IMR-90 (cell line): ENCODE measurements around the gene TCEAL5. TPM values are rescaled to one million over a fixed set of nuclear protein-coding genes. Genes with fewer than 3 reads are reported as not detected.

ENCODE experiments used
- ATAC-seq: fragments of 200-7000 bp; cut with Tn5 transposase; 2 replicates; pipeline ENCODE4 v1.9.1; 2020; ENCODE audit warnings: low read depth, mild to moderate bottlenecking, moderate library complexity
- BruUV-seq: library from RNA; stranded (reverse); fragments of 400-500 nt; replicated peaks from 2 replicates; lab custom pipeline; 2021; lab: Mats Ljungman, UMichigan
- CTCF ChIA-PET: fragments of 300-600 bp; formaldehyde crosslinking; extraction: SDS; loops from one replicate; lab custom pipeline; 2021; ENCODE audit warnings: antibody characterized with exemption; lab: Yijun Ruan, JAX
- POLR2A ChIA-PET: fragments of 300-600 bp; sonication (Branson Sonifier 250); formaldehyde crosslinking; loops from one replicate; lab custom pipeline; 2022; ENCODE audit warnings: antibody characterized with exemption; ENCODE audit not compliant: unreplicated experiment; lab: Charles Lee
- DNase-seq: peaks from one replicate; pipeline ENCODE4 v3.0.0; 2013
- H2AFZ ChIP-seq: replicated peaks from 2 replicates; pipeline ENCODE3; 2013; ENCODE audit warnings: low read length, mild to moderate bottlenecking; ENCODE audit not compliant: poor library complexity
- H2AK5ac ChIP-seq: 2 replicates; pipeline ENCODE4 v1.6.1; 2013; ENCODE audit warnings: low read depth, low read length, inconsistent platforms
- H2AK9ac ChIP-seq: replicated peaks from 2 replicates; pipeline ENCODE3; 2013; ENCODE audit warnings: mild to moderate bottlenecking, low read depth, low read length, moderate library complexity; ENCODE audit not compliant: poor library complexity
- H2BK120ac ChIP-seq: 2 replicates; pipeline ENCODE4 v1.6.1; 2013; ENCODE audit warnings: low read depth, low read length, inconsistent platforms
- H2BK15ac ChIP-seq: 3 replicates; pipeline ENCODE4 v1.6.1; 2013; ENCODE audit warnings: low read depth, low read length, inconsistent platforms
- H2BK20ac ChIP-seq: 2 replicates; pipeline ENCODE4 v1.6.1; 2013; ENCODE audit warnings: low read depth, mild to moderate bottlenecking, inconsistent platforms, low read length, moderate library complexity
- H2BK5ac ChIP-seq: 2 replicates; pipeline ENCODE4 v1.6.1; 2013; ENCODE audit warnings: mild to moderate bottlenecking, low read depth, low read length, inconsistent platforms; ENCODE audit not compliant: poor library complexity, severe bottlenecking
- H3K14ac ChIP-seq: replicated peaks from 2 replicates; pipeline ENCODE4 v1.6.1; 2013; ENCODE audit warnings: low read depth, low read length, inconsistent platforms
- H3K18ac ChIP-seq: 2 replicates; pipeline ENCODE4 v1.6.1; 2013; ENCODE audit warnings: low read depth, low read length, control low read depth
- H3K23ac ChIP-seq: 2 replicates; pipeline ENCODE4 v1.6.1; 2013; ENCODE audit warnings: low read depth, low read length, inconsistent platforms
- H3K27ac ChIP-seq: 2 replicates; pipeline ENCODE4 v1.5.1; 2013; ENCODE audit warnings: mild to moderate bottlenecking, control low read depth, low read length; ENCODE audit not compliant: insufficient read depth
- H3K27me3 ChIP-seq: 2 replicates; pipeline ENCODE4 v1.6.1; 2013; ENCODE audit warnings: low read length; ENCODE audit not compliant: control insufficient read depth, insufficient read depth
- H3K36me3 ChIP-seq: 2 replicates; pipeline ENCODE4 v1.6.1; 2013; ENCODE audit warnings: low read length, mixed read lengths; ENCODE audit not compliant: control insufficient read depth, insufficient read depth
- H3K4ac ChIP-seq: 2 replicates; pipeline ENCODE4 v1.6.1; 2013; ENCODE audit warnings: low read depth, low read length, inconsistent platforms
- H3K4me1 ChIP-seq: 2 replicates; pipeline ENCODE4 v1.6.1; 2013; ENCODE audit warnings: low read length, mixed read lengths; ENCODE audit not compliant: control insufficient read depth, insufficient read depth
- H3K4me2 ChIP-seq: 2 replicates; pipeline ENCODE4 v1.6.1; 2013; ENCODE audit warnings: low read depth, mild to moderate bottlenecking, control low read depth, low read length, moderate library complexity
- H3K4me3 ChIP-seq: 2 replicates; pipeline ENCODE4 v1.5.1; 2013; ENCODE audit warnings: low read depth, mild to moderate bottlenecking, control low read depth, low read length, moderate library complexity; ENCODE audit not compliant: insufficient read depth
- H3K56ac ChIP-seq: 2 replicates; pipeline ENCODE4 v1.6.1; 2013; ENCODE audit warnings: low read length, inconsistent platforms; ENCODE audit not compliant: insufficient read depth; ENCODE audit errors: extremely low read depth
- H3K79me1 ChIP-seq, 2 experiments: 2 replicates each; pipeline ENCODE4 v1.6.1; 2013; ENCODE audit warnings: low read length in 2 of 2, inconsistent platforms in 1 of 2, low read depth in 1 of 2
- H3K9ac ChIP-seq: 2 replicates; pipeline ENCODE4 v1.6.1; 2013; ENCODE audit warnings: low read depth, low read length, control low read depth
- H3K9me1 ChIP-seq: 2 replicates; pipeline ENCODE4 v1.6.1; 2013; ENCODE audit warnings: low read length, inconsistent platforms; ENCODE audit not compliant: insufficient read depth
- H3K9me3 ChIP-seq: 2 replicates; pipeline ENCODE4 v1.6.1; 2013; ENCODE audit warnings: low read length; ENCODE audit not compliant: control insufficient read depth, insufficient read depth
- H4K20me1 ChIP-seq: 2 replicates; pipeline ENCODE4 v1.6.1; 2013; ENCODE audit warnings: low read length, inconsistent platforms; ENCODE audit not compliant: insufficient read depth
- H4K5ac ChIP-seq: 2 replicates; pipeline ENCODE4 v1.6.1; 2013; ENCODE audit warnings: mild to moderate bottlenecking, low read depth, low read length, control low read depth
- H4K8ac ChIP-seq, 2 experiments: 2 replicates each; pipeline ENCODE4 v1.6.1; 2013; ENCODE audit warnings: low read depth in 2 of 2, low read length in 2 of 2, control low read depth in 1 of 2, inconsistent platforms in 1 of 2
- H4K91ac ChIP-seq: 2 replicates; pipeline ENCODE4 v1.6.1; 2013; ENCODE audit warnings: low read depth, low read length, inconsistent platforms; ENCODE audit not compliant: insufficient read depth
- BHLHE40 ChIP-seq: fragments of 150-350 bp; IDR thresholded peaks from 2 replicates; pipeline ENCODE4 v1.6.1; 2016; ENCODE audit warnings: mild to moderate bottlenecking, low read depth, low read length
- CEBPB ChIP-seq: IDR thresholded peaks from 2 replicates; pipeline ENCODE4 v1.6.1; 2012; ENCODE audit warnings: low read depth, low read length, improper control_type of control experiment
- CHD1 ChIP-seq: IDR thresholded peaks from 2 replicates; pipeline ENCODE4 v1.6.1; 2012; ENCODE audit warnings: low read depth, low read length, improper control_type of control experiment
- FOS ChIP-seq: fragments of 150-350 bp; IDR thresholded peaks from 2 replicates; pipeline ENCODE4 v1.6.1; 2016; ENCODE audit warnings: low read depth, low read length
- MAFK ChIP-seq: IDR thresholded peaks from 2 replicates; pipeline ENCODE4 v1.6.1; 2012; ENCODE audit warnings: low read depth, low read length, improper control_type of control experiment
- MAZ ChIP-seq: IDR thresholded peaks from 2 replicates; pipeline ENCODE4 v1.6.1; 2012; ENCODE audit warnings: low read depth, mild to moderate bottlenecking, low read length, improper control_type of control experiment, moderate library complexity, borderline replicate concordance
- MXI1 ChIP-seq: IDR thresholded peaks from 2 replicates; pipeline ENCODE4 v1.6.1; 2012; ENCODE audit warnings: low read depth, mild to moderate bottlenecking, low read length, moderate library complexity, borderline replicate concordance
- NFE2L2 ChIP-seq: fragments of 150-350 bp; IDR thresholded peaks from 2 replicates; pipeline ENCODE4 v1.6.1; 2016; ENCODE audit warnings: low read depth, mild to moderate bottlenecking, low read length
- POLR2A ChIP-seq: IDR thresholded peaks from 2 replicates; pipeline ENCODE4 v1.6.1; 2012; ENCODE audit warnings: mild to moderate bottlenecking, low read depth, low read length
- RAD21 ChIP-seq: IDR thresholded peaks from 2 replicates; pipeline ENCODE4 v1.6.1; 2012; ENCODE audit warnings: low read length, improper control_type of control experiment
- RCOR1 ChIP-seq: IDR thresholded peaks from 2 replicates; pipeline ENCODE4 v1.6.1; 2012; ENCODE audit warnings: mild to moderate bottlenecking, low read length, improper control_type of control experiment; ENCODE audit not compliant: insufficient replicate concordance
- RFX5 ChIP-seq: IDR thresholded peaks from 2 replicates; pipeline ENCODE4 v1.8.0; 2012; ENCODE audit warnings: low read depth, mild to moderate bottlenecking, low read length, moderate library complexity
- SMC3 ChIP-seq: fragments of 150-350 bp; IDR thresholded peaks from 2 replicates; pipeline ENCODE4 v1.6.1; 2016; ENCODE audit warnings: low read depth, mild to moderate bottlenecking, antibody characterized with exemption, low read length, moderate library complexity
- WGBS, 2 experiments: methylation state at CpG; one replicate each; pipeline versions ENCODE4 v1.1.5 to v1.1.7; 2013; ENCODE audit warnings: missing lambda C conversion rate in 2 of 2; ENCODE audit not compliant: insufficient read length in 1 of 2; ENCODE audit errors: extremely low coverage in 2 of 2; 5-methylcytosine and 5-hydroxymethylcytosine counted together
- dilution Hi-C: fragments of 300-500 bp; cut with HindIII; formaldehyde crosslinking; loops from one replicate; pipeline ENCODE4 v1.14.3; 2018; ENCODE audit warnings: low sequenced_read_pairs; ENCODE audit not compliant: unreplicated experiment
- in situ Hi-C: fragments of 300-500 bp; cut with MboI; formaldehyde crosslinking; loops from 3 replicates; pipeline ENCODE4 v1.14.3; 2019; ENCODE audit warnings: low sequenced_read_pairs, inconsistent platforms, mixed read lengths
- intact Hi-C: fragments of 100-400 bp; cut with micrococcal nuclease; formaldehyde crosslinking; loops from 2 replicates; pipeline ENCODE4 v1.10.0; 2022
- polyA plus RNA-seq, 3 experiments: library from polyadenylated mRNA; depleted of rRNA; stranded (reverse); fragments of >200 nt; gene quantifications; 2 replicates each; pipeline ENCODE4 v1.2.3, GENCODE V29; 2012; ENCODE audit warnings: low replicate concordance in 1 of 3
- total RNA-seq: library from RNA; depleted of rRNA; stranded (reverse); fragments of >200 nt; gene quantifications from 2 replicates; pipeline ENCODE4 v1.2.3, GENCODE V29; 2012
- TF ChIP-seq, protein P1 (sequence below): conservative IDR thresholded peaks from 2 replicates; pipeline ENCODE4 v1.5.1; 2012; ENCODE audit warnings: mild to moderate bottlenecking, low read depth, low read length, improper control_type of control experiment
- TF ChIP-seq, protein P2 (sequence below): fragments of 150-350 bp; IDR thresholded peaks from 2 replicates; pipeline ENCODE4 v1.6.1; 2017; ENCODE audit warnings: mild to moderate bottlenecking, antibody characterized with exemption, low read length, low read depth
- TF ChIP-seq, protein P3 (sequence below): fragments of 150-350 bp; IDR thresholded peaks from 2 replicates; pipeline ENCODE4 v1.6.1; 2016; ENCODE audit warnings: low read depth, mild to moderate bottlenecking, low read length, moderate library complexity, borderline replicate concordance

The TCEAL5 gene
- total and polyA plus RNA-seq, 2 of the 4 experiments (the other 2 are of a cell fraction): not detected

DNA sequence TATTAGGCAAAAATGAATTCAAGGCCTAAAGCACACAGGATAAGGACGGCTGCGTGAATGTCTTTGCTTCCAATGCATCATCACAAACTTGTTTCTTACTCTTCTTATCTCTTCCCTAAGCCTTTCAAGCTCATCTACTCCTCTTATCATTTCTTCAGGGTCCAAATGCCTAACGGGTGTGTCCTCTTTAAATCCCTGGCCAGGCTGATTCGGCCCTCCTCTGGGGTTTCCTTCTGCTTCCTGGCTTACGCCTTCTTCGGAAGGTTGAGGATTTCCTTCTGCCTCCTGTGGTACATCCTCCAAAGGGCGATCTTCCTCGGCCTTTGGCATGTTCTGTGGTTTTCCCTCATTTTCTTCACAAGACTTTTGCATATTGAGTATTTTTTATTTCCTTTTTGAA is 22.9 kb downstream of the TCEAL5 start:
- TF ChIP-seq MAFK: no peak
- TF ChIP-seq FOS: no peak
- no peak for TF ChIP-seq RCOR1
- TF ChIP-seq, protein P1, sequence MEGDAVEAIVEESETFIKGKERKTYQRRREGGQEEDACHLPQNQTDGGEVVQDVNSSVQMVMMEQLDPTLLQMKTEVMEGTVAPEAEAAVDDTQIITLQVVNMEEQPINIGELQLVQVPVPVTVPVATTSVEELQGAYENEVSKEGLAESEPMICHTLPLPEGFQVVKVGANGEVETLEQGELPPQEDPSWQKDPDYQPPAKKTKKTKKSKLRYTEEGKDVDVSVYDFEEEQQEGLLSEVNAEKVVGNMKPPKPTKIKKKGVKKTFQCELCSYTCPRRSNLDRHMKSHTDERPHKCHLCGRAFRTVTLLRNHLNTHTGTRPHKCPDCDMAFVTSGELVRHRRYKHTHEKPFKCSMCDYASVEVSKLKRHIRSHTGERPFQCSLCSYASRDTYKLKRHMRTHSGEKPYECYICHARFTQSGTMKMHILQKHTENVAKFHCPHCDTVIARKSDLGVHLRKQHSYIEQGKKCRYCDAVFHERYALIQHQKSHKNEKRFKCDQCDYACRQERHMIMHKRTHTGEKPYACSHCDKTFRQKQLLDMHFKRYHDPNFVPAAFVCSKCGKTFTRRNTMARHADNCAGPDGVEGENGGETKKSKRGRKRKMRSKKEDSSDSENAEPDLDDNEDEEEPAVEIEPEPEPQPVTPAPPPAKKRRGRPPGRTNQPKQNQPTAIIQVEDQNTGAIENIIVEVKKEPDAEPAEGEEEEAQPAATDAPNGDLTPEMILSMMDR: no peak
- TF ChIP-seq SMC3: no peak
- no peak for TF ChIP-seq CHD1
- no peak for TF ChIP-seq RAD21
- no peak for TF ChIP-seq MXI1
- TF ChIP-seq NFE2L2: no peak
- TF ChIP-seq, protein P2, sequence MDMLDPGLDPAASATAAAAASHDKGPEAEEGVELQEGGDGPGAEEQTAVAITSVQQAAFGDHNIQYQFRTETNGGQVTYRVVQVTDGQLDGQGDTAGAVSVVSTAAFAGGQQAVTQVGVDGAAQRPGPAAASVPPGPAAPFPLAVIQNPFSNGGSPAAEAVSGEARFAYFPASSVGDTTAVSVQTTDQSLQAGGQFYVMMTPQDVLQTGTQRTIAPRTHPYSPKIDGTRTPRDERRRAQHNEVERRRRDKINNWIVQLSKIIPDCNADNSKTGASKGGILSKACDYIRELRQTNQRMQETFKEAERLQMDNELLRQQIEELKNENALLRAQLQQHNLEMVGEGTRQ: no peak
- no peak for TF ChIP-seq POLR2A
- no peak for TF ChIP-seq MAZ
- TF ChIP-seq, protein P3, sequence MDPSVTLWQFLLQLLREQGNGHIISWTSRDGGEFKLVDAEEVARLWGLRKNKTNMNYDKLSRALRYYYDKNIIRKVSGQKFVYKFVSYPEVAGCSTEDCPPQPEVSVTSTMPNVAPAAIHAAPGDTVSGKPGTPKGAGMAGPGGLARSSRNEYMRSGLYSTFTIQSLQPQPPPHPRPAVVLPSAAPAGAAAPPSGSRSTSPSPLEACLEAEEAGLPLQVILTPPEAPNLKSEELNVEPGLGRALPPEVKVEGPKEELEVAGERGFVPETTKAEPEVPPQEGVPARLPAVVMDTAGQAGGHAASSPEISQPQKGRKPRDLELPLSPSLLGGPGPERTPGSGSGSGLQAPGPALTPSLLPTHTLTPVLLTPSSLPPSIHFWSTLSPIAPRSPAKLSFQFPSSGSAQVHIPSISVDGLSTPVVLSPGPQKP: no peak
- no peak for TF ChIP-seq CEBPB
- TF ChIP-seq BHLHE40: no peak
- TF ChIP-seq RFX5: no peak
- Histone ChIP-seq H3K56ac (no peak overlapping the region; the same call in 1 of the 2 replicates), H3K9me3 (no peaks in the 10 kb centered on the region), H2AK5ac (no peak overlapping the region), H2AFZ (no peak overlapping the region), H3K36me3 (peaks cover 2% of the 10 kb centered on the region; the same call in 1 of the 2 replicates), H4K20me1 (peaks cover 4% of the 10 kb centered on the region; the same call in 1 of the 2 replicates), H2BK15ac (no peak overlapping the region), H3K79me1 (peaks cover 0 to 17% of the 10 kb centered on the region in 2 experiments; a peak in 3 of 4 replicates), H3K27ac (no peak overlapping the region), H4K91ac (no peak overlapping the region; the same call in 1 of the 2 replicates), H3K27me3 (peaks cover 6% of the 10 kb centered on the region), H3K9ac (peak overlapping the region; percentile 87), H2AK9ac (no peak overlapping the region), H3K4me2 (peak overlapping the region; percentile 91), H3K14ac (no peak overlapping the region), H2BK120ac (no peak overlapping the region), H4K8ac (0 out of 4 replicates have a peak overlapping the region, but pooled peaks of 1 of the 2 experiments have one; percentile 80), H2BK5ac (no peak overlapping the region), H3K4me3 (peak overlapping the region; percentile 94), H3K23ac (no peak overlapping the region; the same call in 1 of the 2 replicates), H3K18ac (no peak overlapping the region), H3K4me1 (no peaks in the 10 kb centered on the region), H3K9me1 (no peaks in the 10 kb centered on the region), H2BK20ac (no peak overlapping the region), H3K4ac (no peak overlapping the region), H4K5ac (no peak overlapping the region)
- POLR2A ChIA-PET: no interaction called here
- CTCF ChIA-PET: no interaction called here
- dilution Hi-C loops (no loop called here), in situ Hi-C loops (no loop called here), intact Hi-C loops (loop anchor here (1.0 kb wide), 1 partner anchor 211 kb away; no protein-coding TSS in a partner anchor)
- DNase-seq: no peak
- 31% methylated on average over 2 of the region's 8 CpGs; no CpG with 5 or more reads in 1 of the 2 experiments for WGBS, 2 experiments
- TSS peak; percentile 99 for BruUV-seq
- ATAC-seq: no peak
